NCI-H2107 (cell line): Measurements from ENCODE around the gene TSPEAR.
A peak's percentile ranks its signal among the peaks of the same experiment; 100 is the strongest.
"Not testable (repeated sequence)": the region's sequence is repeated elsewhere in the genome, so short reads cannot be mapped to it uniquely, and the experiment has no call there.

ENCODE experiments used
- DNase-seq: peaks from one replicate; lab custom pipeline; 2025; lab: John Stamatoyannopoulos, UW

TSPEAR gene

DNA sequence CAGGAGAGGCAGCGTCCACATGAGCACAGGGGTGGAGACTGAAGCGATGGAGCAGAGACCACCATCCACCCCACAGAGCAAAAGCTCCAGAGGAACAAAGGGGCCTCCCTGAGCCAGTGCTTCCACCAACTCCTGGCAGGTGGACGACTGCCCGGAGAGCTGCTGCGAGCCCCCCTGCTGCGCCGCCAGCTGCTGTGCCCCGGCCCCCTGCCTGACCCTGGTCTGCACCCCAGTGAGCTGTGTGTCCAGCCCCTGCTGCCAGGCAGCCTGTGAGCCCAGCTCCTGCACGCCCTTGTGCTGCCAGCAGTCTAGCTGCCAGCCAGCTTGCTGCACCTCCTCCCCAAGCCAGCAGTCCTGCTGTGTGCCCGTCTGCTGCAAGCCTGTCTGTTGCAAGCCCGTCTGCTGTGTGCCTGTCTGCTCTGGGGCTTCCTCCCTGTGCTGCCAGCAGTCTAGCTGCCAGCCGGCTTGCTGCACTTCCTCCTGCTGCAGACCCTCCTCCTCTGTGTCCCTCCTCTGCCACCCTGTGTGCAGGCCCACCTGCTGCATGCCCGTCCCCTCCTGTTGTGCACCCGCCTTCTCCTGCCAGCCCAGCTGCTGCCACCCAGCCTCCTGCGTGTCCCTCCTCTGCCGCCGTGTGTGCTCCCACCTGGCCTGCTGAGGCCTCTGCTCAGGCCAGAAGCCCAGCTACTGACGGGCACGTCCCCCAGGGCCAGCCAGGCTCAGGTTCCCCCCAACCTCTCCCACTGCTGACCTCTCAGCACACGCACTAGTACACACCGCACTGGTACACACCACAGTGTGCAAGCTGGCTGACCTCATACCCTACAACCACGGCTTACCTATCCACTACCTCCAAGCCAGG, 9.0 kb downstream of the TSPEAR start:
- no peak for DNase-seq

DNA sequence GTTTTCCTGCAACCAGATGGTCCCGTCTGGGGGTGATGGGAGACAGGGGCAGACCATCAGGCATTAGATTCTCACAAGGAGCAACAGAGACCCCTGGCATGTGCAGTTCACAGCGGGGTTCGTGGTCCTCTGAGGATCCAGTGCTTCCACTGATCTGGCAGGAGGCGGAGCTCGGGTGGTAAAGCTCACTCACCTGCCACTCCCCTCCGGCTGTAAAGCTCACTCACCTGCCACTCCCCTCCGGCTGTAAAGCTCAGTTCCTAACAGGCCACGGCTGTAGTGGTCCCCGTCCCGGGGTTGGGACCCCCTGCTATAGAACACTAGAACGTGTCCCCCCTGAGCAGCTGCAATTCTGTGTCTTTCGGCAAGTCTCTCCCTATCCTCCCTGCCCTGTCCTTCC, 9.8 kb downstream of the TSPEAR start:
- DNase-seq = no peak

DNA sequence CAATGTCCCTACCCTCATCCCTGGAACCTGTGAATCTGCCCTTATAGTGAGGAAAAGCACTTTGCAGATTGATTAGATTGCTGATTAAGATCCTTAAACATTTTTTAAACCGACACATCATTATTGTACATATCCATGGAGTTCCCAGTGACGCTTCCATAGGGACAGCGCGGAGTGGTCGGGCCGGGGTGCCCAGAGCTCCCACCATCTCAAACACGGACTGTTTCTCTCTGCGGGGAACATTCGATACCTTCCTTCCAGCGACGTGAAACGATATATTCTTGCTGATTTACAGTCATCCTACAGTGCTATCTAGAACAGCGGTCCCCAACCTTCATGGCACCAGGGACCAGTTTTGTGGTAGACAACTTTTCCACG, 10.4 kb downstream of the TSPEAR start:
- no peak for DNase-seq

DNA sequence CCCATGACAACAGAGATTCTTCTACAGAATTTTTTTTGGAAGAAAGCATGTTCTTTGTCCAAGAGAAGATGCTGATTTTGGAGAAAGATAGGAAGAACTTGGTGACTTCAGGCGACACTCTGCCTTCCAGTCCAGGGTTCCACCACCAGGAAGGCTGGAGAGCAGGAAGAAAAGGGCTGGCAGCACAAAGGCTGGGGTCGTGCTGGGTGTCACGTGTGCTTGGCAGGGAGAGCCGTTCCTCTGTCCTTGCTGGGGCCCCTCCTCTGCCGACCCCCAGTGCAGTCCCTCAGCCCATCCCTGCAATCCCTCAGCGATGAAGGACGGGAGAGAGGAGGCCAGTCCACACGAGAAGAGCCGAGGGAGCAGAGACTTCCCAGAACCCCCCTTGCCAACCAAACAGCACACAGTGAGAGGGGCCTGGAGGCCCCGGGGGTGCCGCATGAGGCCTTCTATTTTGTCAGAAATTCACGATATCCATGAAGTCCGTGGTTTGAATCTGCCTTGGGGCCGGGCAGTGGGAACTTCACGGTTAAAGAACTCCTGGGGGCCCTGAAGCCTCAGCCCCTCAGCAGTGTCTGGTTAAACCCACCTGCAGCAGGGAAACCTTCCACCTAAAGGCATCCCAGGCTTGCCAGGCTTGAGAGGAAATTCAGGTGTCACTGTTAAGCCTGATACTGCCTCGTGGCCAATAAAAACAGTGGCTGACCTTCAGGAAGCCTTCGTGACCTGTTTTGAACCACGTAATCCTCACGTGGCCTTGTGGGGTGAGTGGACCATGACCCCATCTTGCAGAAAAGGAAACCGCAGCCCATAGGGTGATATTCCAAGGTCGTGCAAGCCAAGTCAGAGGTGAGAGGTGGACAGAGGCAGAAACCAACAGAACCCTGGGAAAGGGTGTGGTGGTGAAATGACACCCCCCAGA, 11.0 kb downstream of the TSPEAR start:
- DNase-seq = no peak

DNA sequence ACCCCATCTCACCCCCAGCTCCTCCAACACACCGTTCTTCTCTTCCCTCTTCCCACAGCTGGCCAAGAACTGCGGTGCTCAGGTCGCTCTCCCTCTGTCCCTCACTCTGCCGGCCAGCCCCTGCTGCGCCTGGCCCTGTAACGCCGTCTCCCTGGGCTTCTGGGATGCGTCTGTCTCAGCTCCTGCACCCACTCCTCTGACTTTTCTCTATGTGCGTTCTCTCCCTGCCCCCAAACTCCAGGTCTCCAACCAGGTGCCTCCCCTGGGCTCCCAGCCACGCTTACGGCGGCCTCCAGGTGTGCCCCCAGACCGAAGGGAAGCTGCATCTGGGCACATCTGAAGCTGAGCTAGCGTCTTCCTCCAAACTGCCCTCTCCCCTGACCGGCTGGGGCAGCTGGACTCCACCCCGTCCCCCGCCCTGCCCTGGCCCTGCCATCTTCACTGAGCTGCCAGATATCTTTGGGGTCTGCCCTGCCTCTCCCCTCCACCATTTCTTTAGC, 11.8 kb downstream of the TSPEAR start:
- DNase-seq = no peak

DNA sequence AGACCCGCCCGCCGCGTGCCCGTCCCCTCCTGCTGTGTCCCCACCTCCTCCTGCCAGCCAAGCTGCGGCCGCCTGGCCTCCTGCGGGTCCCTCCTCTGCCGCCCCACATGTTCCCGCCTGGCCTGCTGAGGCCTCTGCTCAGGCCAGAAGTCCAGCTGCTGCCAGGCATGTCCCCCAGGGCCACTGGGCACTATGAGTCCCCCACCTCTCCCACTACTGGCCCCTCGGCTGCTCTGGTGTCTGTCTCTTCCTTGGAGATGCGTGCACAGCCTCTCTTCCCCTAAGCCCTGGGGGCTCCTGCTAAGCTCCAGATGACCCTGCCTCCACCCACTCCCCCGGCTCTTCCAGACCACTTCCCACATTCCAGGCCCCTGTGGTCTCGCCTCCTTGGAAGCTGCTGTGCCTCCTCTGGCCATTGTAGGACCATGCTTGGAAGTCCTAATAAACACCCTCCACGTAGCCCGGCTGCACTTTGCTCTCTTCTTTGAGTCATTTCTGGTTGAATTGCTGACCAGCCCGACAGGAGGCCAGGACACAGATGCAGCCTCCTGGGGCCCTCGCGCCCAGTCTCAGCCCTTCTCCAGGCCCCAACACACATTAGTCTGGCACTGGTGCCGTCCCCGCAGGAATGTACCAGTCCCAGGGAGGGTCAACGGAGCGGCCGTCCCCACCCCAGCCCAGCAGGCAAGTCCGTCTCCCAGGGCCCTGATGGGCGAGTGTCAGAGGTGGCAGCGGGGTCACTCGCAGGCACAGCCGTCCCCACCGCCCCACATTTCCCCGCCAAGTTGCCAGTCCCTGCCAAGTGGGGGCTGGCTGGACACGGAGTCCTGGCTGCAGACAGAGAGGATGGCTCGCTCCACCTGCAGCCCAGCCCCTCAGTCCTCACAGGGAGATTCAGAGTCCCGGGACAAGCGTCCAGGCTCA, 13.3 kb downstream of the TSPEAR start:
- DNase-seq = no peak

DNA sequence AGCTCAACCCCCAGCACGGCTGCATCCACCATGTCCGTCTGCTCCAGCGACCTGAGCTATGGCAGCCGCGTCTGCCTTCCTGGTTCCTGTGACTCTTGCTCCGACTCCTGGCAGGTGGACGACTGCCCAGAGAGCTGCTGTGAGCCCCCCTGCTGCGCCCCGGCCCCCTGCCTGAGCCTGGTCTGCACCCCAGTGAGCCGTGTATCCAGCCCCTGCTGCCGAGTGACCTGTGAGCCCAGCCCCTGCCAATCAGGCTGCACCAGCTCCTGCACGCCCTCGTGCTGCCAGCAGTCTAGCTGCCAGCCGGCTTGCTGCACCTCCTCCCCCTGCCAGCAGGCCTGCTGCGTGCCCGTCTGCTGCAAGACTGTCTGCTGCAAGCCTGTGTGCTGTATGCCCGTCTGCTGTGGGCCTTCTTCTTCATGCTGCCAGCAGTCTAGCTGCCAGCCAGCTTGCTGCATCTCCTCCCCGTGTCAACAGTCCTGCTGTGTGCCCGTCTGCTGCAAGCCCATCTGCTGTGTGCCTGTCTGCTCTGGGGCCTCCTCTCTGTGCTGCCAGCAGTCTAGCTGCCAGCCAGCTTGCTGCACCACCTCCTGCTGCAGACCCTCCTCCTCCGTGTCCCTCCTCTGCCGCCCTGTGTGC, 14.1 kb downstream of the TSPEAR start, which contains the start of gene KRTAP10-12:
TSS of gene KRTAP10-12 (plus strand) at position 1 of the 639 bp plus-strand sequence. CDS start at position 31, 30 bp downstream.
- not testable (repeated sequence) for DNase-seq

DNA sequence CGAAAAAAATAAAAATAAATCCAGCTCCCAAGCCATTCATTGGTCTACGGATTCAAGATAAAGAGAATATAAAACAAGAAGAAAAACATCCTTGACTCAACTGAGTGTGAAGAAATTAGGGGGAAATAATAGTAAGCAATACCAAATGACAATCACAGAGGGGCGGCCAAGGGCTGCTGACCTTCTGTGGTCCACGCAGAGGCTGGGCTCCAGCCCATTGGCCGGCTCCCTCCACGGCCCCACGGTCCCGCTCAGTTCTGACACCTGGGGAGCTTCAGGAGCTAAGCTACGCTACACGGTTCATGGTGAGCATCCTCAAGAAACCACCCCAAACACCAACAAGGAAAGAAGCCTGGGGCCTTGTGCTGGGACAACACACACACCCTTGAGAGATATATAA, 14.8 kb downstream of the TSPEAR start:
- DNase-seq = no peak

DNA sequence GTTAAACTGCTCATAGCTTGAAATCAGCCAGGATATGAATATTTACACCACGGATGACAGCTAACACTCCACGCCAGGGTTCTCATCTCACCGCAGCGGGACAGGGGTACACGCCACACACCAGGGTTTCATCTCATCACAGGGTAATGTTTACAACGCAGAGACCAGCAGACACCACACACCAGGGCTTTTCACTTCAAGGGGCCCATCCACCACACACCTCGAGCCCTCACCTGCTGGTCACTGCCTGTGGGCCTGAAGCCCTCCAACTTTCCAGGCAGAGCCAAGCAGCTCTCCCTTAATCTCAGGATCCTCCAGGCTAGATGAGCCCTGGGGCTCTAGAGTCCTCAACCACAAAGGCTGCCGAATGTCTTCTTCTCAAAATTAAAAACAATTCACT, 15.7 kb downstream of the TSPEAR start:
- DNase-seq = no peak

DNA sequence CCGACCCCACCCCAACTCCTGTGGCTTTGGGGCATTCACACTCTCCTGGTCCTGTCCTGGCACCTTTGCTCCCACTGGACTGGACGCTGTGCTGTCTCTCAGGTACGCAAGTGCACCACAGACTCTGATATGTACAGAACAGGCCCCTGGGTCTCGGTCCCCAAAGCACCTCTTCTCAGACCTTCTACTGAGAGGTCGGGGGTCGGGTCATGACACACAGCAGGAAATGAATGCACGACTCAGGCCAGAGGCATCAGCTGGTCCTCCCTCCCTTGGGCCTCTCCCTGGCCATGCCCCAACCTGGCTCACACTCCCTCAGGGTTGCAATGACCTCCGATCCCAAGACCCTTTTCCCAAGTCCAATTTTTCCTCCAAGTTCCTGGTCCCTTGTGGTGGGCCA, 16.2 kb downstream of the TSPEAR start:
- DNase-seq = no peak

DNA sequence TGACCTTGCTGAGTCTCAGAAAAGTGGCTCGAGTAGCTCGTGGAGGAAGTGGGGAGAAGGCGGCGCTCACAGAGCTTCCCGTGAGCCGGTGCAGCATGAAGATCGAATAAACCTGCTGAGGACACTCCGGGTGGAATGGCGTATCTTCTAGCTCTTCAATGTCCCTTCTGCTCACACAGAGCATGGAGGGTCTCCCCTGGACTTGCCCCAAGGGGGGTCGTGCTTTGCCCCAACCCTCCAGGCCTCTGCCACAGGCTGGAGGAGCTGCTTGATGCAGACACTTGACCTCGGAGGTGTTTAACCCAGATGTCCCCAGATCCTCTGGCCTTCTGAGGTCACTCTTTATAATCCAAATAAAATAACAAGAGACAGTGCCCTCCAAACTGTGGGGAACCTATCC, 16.6 kb downstream of the TSPEAR start:
- DNase-seq = no peak

DNA sequence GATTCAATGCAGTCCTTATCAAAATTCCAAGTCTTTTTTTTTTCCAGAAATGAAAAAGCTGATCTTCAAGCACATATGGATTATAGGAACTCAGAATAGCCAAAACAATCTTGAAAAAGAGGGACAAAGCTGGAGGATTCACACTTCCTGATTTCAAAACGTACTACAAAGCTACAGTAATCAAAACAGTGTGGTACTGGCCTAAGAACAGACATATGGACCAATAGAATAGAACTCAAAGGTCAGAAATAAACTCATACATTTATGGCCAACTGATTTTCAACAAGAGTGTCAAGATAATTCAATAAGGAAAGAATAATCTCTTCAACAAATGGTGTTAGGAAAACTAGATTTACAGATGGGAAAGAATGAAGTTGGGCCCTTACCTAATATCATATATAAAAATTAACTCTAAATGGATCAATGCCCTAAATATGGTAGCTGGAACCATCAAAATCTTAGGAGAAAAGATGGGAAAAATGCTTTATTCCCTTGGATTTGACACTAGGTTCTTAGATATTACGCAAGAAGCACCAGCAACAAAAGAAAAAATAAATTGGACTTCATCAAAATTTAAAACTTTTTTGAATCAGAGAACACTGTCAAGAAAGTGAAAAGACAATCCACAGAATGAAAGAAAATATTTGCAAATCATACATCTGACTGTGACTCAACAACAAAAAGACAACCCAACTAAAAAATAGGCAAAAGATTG, 18.4 kb downstream of the TSPEAR start:
- DNase-seq = no peak

DNA sequence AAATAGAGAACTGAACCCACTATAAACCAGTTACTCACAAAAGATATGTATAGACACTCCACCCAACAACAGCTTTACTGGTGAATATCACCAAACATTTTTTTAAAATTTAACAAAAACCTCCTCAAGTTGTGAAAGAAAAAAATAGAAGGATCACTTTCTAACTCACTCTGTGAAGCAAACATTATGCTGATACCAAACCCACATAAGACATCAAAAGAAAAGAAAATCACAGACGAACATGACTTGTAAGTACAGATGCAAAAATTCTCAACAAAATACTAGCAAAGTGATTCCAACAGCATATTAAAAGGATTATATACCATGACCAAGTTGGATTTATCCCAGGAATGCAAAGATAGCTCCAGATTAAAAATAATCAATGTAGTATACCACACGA, 19.7 kb downstream of the TSPEAR start:
- DNase-seq = no peak

DNA sequence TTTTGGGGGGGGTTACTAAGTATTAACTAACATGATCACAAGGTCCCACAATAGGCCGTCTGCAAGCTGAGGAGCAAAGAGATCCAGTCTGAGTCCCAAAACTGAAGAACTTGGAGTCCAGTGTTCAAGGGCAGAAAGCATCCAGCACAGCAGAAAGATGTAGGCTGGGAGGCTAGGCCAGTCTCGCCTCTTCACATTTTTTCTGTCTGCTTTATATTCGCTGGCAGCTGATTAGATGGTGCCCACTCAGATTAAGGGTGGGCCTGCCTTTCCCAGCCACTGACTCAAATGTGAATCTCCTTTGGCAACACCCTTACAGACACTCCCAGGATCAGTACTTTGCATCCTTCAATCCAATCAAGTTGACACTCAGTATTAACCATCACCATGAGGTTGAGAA, 21.6 kb downstream of the TSPEAR start:
- DNase-seq = not testable (repeated sequence)

DNA sequence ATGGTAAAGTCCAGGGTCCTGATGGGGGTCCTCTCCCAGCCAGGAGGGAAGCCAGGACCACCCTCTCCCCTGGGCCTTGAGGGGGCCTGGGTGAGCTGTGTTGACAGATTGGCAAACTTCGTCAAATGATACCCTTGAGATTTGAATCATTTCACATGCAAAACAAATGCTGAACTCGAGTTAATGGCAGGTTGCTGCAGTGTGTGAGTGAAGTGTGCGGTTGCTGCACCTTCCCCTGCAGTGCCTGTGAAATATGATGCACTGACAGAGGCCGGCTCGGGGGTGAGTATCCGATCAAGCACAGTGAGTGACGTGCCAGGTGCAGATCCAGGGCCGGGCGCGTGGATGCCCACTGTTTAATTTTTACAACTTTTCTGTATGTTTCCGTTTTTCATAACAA, 23.7 kb downstream of the TSPEAR start:
- peak; percentile 82 for DNase-seq

DNA sequence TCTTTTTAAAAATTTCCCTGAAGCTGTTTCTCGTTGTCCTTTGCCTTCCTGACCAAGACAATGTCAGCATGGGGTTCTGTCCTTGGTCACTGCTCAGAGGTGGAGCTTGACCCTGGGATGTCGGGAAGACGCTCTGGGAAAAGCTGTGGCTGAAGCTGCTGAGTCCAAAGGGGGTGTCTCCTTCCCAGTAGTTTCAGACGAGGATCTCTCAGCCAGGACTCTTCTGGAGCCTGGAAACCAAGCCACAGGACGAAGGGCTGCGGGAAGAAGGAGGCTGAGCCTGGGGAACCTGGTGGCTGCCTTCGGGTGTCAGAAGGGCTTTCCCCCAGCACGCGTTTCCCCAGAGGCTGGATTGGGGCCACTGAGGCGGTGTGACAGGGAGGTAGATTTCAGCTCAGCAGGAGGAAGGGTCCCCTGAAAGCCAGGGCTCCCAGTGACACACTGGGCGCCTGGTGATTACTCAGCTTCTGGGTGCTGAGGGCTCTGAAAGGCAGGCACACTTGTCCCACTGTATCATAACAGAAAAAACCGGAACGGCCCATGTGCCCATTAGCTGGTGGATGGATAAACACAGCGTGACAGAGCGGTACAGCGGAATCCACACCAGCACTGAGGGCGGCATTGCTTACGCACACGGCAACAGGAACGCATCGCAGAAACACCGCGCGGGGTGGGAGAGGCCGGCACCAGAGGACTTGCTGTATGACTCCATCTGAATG, 24.4 kb downstream of the TSPEAR start:
- no peak for DNase-seq

DNA sequence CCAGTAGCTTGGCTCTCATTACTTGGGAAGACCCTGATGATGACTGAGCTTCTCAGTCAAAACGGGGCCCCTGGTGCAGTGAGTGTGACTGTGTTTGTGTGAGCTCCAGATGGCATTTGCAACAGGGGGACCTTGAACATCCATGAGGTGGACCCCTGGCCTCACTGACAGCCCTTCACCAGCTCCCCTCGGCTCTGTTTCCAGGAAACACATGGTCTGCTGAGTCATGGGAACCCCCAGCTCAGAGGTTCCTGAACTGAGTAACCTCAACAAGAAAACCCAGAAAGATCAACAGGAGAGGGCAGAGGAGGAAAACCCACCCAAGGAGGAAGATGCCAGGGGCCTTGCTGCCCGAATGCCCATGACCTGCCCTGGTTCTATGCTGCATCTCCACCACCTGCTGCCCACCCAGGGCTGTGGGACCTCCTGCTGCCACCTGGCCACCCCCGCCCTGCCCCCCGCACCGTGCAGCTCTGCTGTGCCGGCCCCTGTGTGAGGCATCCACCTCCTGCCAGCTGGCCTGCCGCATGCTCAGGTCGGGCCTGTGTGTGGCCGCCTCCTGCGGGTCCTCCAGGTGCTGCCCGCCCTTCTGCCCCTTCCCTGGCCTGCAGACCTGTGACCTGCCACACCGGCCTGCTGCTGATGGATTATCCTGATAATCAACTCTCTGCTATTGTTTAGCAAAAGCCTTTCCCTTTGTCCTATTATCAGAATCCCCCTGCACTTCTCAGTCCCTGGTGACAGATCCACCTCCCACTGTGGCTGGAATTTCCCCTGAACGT, 25.2 kb downstream of the TSPEAR start:
- DNase-seq = no peak

DNA sequence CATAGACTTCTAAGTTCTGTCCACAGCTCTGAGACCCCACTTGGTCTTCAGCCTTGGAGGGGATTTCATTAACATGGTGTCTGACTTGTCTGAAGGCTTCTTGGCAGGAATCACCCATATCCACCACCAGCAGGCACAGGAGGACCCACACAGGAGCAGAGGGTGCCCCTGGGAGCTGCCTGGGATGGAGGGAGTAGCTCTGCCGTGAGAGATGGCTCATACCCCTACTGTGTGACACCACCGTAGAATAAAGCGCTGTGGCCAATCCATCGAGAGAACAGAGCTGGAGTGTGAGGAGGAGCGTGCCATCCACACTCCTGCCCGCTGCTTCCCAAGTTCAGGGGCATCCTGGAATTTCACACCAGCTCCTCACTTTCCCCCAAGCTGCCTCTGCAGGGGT, 26.3 kb downstream of the TSPEAR start:
- DNase-seq = not testable (repeated sequence)

DNA sequence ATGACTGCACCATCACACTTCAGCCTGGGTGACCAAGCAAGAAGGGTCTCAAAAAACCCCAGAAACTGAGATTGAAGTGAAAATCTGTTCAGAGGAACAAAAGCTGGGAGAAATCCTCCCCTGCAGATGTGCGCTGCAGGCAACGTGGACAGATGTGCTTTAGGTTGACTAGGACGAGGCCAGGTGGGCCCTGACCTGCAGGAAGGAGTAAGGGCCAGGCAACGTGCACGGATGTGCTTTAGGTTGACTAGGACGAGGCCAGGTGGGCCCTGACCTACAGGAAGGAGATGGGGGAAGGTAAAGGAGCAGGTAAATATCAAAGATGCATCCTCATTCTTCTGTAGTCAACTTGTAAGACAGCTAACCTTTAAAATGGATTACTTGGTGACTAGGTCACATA, 26.9 kb downstream of the TSPEAR start:
- no peak for DNase-seq
